Measurements from ENCODE around the gene MRPL32.

Gene MRPL32

DNA sequence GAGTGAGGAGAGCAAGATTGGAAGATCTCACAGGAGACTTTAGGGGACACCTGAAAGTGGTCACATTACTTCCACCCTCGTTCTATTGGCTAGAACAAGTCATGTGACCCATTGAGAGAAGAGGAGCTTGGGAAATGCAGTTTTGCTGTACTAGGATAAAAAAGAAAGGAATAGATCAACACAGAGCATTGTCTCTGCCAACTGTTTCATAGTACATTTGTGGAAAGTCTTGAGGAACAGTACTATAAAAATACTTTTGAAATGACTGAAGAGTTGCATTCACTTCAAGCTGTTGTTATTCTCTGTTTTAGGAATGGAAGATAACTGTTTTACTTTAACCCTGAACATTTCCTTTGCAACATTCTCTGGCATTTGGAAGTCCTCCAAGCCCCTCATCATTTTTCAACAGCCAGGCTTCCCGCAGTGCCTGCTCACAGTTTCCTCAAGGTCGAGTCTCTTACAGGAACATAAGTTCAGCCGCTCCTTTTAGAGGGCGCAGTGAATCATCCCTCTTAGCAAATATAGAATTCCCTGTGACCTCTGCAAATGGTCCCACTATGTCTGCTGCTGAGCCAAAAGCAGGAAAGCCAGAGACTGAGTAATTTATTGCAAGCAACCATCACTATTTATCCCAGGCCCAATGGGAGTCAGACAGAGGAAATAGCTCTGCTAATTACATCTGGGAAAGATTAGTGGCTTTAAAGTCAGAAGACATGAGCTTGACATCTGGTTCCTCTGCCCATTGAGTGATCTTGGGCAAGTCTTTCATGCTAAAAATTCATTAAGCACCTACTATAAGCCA lies 40.7 kb downstream of the MRPL32 start:
- no peak for DNase-seq

DNA sequence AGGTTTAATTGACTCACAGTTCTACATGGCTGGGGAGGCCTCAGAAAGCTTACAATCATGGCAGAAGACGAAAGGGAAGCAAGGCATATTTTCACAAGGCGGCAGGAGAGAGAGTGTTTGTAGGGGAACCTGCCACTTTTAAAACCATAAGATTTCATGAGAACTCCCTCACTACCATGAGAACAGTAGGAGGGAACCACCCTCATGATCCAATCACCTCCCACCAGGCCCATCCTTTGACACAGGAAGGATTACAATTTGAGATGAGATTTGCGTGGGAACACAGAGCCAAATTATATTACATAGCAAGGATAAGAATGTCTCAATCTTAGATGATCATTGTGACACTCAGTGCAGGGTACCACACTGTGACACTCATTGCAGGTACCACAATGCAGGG lies 44.2 kb downstream of the MRPL32 start:
- no peak for DNase-seq

DNA sequence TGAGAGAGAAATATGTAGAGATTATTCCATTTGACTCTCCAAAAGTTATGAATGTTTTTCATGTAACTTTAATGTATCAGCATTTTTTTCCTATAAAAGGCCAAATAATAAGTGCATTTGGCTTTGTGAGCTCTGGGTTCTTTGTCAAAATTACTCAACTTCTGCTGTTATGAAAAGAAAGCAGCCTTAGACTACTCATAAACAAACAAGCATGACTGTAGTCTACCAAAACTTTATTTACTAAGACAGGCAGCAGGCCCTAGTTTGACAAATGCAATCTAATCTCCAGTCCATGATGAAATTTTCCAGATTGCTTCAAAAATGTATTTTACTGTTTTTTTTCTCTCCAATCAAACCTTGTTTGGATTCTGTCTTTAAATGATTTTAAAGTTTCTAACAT lies 46.3 kb downstream of the MRPL32 start:
- DNase-seq, result no peak

DNA sequence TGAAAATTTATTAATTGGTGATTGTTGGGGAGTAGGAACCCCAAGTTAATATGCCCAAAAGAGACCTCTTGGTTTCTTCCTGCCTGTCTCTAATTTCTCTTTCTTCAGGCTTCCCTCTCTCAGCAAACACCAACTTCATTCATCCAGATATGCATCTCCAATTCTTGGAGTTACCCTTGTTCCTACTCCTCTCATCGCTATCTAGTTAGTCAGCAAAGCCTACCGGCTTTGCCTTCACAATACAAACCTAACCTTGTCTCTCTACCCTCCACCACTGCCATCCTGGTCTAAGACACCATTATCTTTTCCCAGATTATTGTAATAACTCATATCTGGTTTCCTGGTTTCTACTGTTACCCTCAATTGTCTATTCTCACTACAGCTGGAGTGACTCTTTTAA lies 47.9 kb downstream of the MRPL32 start:
- DNase-seq, result no peak

DNA sequence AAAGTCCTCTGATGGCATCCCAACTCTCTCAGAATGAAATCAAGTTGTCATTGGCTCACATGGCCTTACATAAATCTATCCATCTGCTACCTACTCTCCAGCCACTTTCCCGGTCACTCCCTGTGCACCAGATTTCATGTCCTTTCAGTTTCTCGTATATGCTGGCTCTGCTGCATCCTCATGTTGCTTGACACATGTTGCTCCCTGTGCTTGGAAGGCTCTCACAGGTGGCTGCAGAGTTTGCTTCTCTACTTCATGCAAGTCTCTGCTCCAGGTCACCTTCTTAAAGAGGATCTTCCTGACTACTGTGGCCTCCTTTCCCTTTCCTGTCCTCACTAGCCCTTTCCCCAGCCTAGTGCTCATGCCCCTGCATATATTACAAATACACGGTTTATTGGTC lies 48.3 kb downstream of the MRPL32 start:
- DNase-seq, result no peak

DNA sequence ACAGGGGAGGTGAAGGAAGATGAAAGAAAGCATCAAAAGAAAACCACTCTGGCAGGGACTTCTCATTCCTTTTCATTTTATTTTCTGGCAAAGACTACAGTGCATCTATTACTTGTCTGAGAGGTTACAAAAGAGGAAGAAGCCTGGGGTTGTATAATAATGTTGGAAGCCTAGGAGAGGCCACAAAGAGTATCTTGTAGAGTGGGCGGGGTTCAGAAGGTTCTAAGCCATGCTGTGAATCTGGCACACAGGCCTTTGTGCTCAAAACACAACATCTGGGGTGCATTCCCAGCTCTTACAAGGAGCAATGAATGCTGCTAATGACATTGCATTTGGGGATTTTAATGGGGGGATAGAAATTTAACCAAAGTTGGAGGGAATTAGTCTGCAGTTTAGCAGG lies 49.4 kb downstream of the MRPL32 start:
- DNase-seq, result no peak

DNA sequence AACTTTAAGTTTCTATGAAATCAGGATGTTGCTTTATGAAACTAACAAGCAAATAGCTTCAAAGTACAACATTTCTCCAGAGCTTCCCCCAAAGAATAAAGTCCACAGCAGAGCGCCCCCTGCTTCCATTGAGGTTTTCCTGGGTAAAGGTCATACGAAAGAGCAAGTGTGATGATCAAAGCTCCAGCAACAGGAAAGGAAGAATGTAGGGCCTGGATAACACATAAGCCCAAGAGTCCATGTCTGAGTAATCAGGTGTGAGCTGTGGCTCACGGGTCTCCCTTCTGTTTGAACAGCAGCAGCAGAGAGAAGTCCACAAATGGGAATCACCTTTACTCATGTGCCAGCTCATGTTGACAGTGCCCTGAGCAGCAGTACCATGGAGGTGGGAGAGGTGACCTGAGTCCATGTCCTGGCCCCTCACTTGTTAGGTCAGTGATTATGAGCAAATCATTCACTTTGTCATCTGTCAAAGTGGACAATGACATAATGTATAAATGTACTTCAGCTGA lies 50.5 kb downstream of the MRPL32 start:
- DNase-seq, result no peak

DNA sequence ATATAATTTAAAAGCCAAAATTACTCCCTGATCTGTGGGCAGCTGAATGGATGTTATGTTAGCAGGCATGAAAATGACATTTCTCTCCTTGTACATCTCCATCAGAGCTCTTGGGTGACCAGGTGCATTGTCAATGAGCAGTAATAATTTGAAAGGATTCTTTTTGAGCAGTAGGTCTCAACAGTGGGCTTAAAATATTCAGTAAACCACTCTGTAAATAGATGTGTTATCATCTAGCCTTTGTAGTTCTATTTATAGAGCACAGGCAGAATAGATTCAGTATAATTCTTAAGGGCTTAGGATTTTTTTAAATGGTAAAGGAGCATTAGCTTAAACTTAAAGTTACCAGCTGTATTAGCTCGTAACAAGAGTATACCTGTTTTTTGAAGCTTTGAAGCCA lies 52.0 kb downstream of the MRPL32 start:
- no peak for DNase-seq

DNA sequence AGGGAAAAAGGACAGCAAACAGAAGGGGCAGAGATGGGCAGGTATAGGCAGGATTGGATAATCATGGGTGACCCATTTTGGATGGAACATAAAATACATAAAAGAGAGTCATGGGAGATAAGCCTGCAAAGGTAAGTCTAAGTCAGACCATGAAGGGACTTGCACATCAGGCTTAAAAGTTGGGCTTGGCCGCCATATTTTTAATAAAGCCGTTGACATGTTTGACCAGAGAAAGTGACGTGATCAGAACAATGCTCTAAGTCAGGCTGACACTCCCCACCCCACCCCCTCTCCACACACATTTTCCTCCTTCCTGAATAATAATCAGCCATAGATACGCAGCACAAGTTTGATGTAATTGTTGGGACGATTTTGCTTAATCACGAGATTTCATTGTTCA lies 54.0 kb downstream of the MRPL32 start:
- no peak for DNase-seq

DNA sequence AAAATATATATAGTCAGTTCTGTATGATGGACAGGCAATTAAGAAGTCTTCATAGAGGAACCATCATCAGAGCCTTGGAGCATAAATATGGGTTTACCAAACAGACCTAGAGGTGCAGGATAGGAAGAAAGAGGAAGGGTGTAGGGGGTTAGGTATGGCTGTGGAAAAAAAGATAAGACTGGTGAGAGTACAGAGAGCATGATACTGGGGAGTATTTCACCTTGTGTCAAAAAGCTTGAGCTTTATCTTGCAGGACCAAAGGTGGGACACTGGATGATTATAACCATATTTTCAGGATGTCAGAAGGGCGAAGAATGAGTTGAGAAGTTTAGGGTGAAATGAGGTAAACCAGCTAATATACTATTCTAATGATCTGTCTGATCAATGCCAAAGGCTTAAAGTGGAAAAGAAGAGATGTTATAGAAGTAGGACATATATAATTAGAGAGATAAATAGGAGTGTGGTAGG lies 54.6 kb downstream of the MRPL32 start:
- DNase-seq, result no peak

Data from CD4-positive, alpha-beta T cell treated with Interleukin-17A for 4 hours (primary cell).